DND-41 (cell line): Measurements from ENCODE around the gene CACHD1.

ENCODE experiments used
- ATAC-seq: fragments of 200-7000 bp; cut with Tn5 transposase; 3 replicates; pipeline ENCODE4 v1.9.1; 2021; ENCODE audit warnings: low read depth; ENCODE audit not compliant: insufficient read depth
- DNase-seq: peaks from one replicate; pipeline ENCODE4 v3.0.0-alpha.2; 2020
- H2AFZ ChIP-seq: 2 replicates; pipeline ENCODE4 v1.6.0; 2012; ENCODE audit warnings: low read depth, low read length
- H3K27ac ChIP-seq: 2 replicates; pipeline ENCODE4 v1.5.1; 2012; ENCODE audit warnings: low read length, inconsistent platforms
- H3K27me3 ChIP-seq: fragments of 200-600 bp; sonication (generic); 2 replicates; pipeline ENCODE4 v1.6.0; 2012; ENCODE audit warnings: low read length, mild to moderate bottlenecking, inconsistent platforms; ENCODE audit not compliant: insufficient read depth, poor library complexity
- H3K36me3 ChIP-seq: 2 replicates; pipeline ENCODE4 v1.5.1; 2012; ENCODE audit warnings: low read length, inconsistent platforms; ENCODE audit not compliant: insufficient read depth
- H3K4me1 ChIP-seq: 2 replicates; pipeline ENCODE4 v1.5.1; 2012; ENCODE audit warnings: mild to moderate bottlenecking, low read length; ENCODE audit not compliant: insufficient read depth
- H3K4me2 ChIP-seq: 2 replicates; pipeline ENCODE4 v1.6.0; 2012; ENCODE audit warnings: mild to moderate bottlenecking, moderate library complexity, low read length, inconsistent platforms; ENCODE audit not compliant: insufficient read depth
- H3K4me3 ChIP-seq, 2 experiments: fragments of 200-600 bp in 1 of 2; shearing (Covaris generic) in 1 of 2; 2 replicates each; pipeline ENCODE4 v1.5.1; 2012 to 2016; ENCODE audit warnings: inconsistent platforms in 2 of 2, low read length in 2 of 2, mild to moderate bottlenecking in 2 of 2, low read depth in 1 of 2, moderate library complexity in 1 of 2
- H3K79me2 ChIP-seq: 2 replicates; pipeline ENCODE4 v1.6.0; 2012; ENCODE audit warnings: low read length, inconsistent platforms; ENCODE audit not compliant: insufficient read depth
- H3K9ac ChIP-seq: 2 replicates; pipeline ENCODE4 v1.6.0; 2012; ENCODE audit warnings: low read depth, mild to moderate bottlenecking, inconsistent platforms, low read length, moderate library complexity
- H3K9me3 ChIP-seq: 2 replicates; pipeline ENCODE4 v1.5.1; 2012; ENCODE audit warnings: low read length, moderate library complexity, mild to moderate bottlenecking, inconsistent platforms; ENCODE audit not compliant: insufficient read depth, severe bottlenecking
- H4K20me1 ChIP-seq: 2 replicates; pipeline ENCODE4 v1.6.0; 2012; ENCODE audit warnings: low read length; ENCODE audit not compliant: insufficient read depth
- EZH2 ChIP-seq: IDR thresholded peaks from 3 replicates; pipeline ENCODE4 v1.6.1; 2012; ENCODE audit warnings: borderline replicate concordance, low read depth, mild to moderate bottlenecking, moderate library complexity, low read length, inconsistent platforms; ENCODE audit not compliant: severe bottlenecking
- TF ChIP-seq, protein P1 (sequence below): IDR thresholded peaks from 2 replicates; pipeline ENCODE4 v1.5.1; 2012; ENCODE audit warnings: borderline replicate concordance, low read length, moderate library complexity, mild to moderate bottlenecking; ENCODE audit not compliant: poor library complexity, severe bottlenecking; ENCODE audit errors: extremely low read depth

The CACHD1 gene

DNA sequence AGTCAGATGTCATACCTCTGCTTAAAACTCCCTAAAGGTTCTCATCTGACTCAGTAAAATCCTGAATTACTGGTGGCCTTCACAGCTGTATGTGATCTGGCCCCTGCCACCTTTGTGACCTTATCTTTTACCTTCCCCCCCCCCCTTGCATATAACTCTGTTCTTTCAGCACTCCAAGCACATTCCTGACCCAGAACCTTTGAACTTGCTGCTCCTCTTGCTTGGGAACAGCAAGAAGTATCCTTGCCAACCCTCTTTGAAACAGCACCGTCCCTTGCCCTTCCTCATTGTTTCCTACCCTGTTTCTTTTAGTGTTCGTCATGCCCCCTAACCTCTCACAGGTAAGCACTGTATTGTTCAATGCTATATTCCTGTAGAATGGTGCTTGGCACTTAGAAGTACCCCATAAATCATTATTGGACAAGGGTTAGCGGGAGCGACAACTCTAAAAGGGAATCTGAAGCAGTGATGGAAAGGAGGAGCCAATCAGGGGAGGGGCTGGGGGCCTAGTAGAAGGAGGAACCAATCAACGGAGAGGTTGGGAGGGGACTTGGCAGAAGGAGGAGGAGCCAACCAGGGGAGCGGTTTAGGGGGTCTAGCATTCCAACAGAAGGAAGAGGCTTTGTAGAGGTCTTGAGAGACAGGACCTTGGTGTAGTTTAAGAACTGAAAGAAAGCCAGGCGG lies 13.9 kb downstream of the CACHD1 start:
- H3K4me1 ChIP-seq, result no peaks in the 10 kb centered on the region
- TF ChIP-seq, protein P1, sequence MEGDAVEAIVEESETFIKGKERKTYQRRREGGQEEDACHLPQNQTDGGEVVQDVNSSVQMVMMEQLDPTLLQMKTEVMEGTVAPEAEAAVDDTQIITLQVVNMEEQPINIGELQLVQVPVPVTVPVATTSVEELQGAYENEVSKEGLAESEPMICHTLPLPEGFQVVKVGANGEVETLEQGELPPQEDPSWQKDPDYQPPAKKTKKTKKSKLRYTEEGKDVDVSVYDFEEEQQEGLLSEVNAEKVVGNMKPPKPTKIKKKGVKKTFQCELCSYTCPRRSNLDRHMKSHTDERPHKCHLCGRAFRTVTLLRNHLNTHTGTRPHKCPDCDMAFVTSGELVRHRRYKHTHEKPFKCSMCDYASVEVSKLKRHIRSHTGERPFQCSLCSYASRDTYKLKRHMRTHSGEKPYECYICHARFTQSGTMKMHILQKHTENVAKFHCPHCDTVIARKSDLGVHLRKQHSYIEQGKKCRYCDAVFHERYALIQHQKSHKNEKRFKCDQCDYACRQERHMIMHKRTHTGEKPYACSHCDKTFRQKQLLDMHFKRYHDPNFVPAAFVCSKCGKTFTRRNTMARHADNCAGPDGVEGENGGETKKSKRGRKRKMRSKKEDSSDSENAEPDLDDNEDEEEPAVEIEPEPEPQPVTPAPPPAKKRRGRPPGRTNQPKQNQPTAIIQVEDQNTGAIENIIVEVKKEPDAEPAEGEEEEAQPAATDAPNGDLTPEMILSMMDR, result no peak
- TF ChIP-seq EZH2, result no peak
- H3K9me3 ChIP-seq, result no peaks in the 10 kb centered on the region
- H3K4me2 ChIP-seq, result no peak overlapping the region
- H3K36me3 ChIP-seq, result no peaks in the 10 kb centered on the region
- ATAC-seq (no peak), DNase-seq (no peak)
- H3K9ac ChIP-seq, result no peak overlapping the region
- no peaks in the 10 kb centered on the region for H3K79me2 ChIP-seq
- no peak overlapping the region for H3K27ac ChIP-seq
- H4K20me1 ChIP-seq, result no peaks in the 10 kb centered on the region
- H3K4me3 ChIP-seq, result no peak overlapping the region
- peaks cover 9% of the 10 kb centered on the region for H3K27me3 ChIP-seq
- no peak overlapping the region for H2AFZ ChIP-seq

DNA sequence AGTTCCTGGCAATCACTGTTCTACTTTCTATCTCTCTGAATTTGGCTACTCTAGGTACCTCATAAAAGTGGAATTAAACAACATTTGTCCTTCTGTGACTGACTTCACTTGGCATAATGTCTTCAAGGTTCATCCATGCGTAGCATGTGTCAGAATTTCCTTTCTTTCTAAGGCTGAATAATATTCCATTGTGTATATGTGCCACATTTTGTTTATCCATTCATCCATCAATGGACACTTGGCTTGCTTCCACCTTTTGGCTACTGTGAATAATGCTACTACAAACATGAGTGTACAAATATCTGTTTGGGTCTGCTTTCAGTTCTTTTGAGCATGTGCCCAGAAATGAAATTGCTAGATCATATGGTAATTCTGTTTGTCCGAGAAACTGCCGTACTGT lies 14.7 kb downstream of the CACHD1 start:
- no peak overlapping the region for H3K4me2 ChIP-seq
- H3K27ac ChIP-seq, result no peak overlapping the region
- H3K27me3 ChIP-seq, result peaks cover 8% of the 10 kb centered on the region
- no peaks in the 10 kb centered on the region for H3K79me2 ChIP-seq
- H4K20me1 ChIP-seq, result no peaks in the 10 kb centered on the region
- TF ChIP-seq EZH2, result no peak
- TF ChIP-seq, protein P1, result no peak
- ATAC-seq (no peak), DNase-seq (no peak)
- H3K4me3 ChIP-seq, result no peak overlapping the region
- H3K36me3 ChIP-seq, result no peaks in the 10 kb centered on the region
- no peaks in the 10 kb centered on the region for H3K9me3 ChIP-seq
- H3K9ac ChIP-seq, result no peak overlapping the region
- H2AFZ ChIP-seq, result no peak overlapping the region
- no peaks in the 10 kb centered on the region for H3K4me1 ChIP-seq

DNA sequence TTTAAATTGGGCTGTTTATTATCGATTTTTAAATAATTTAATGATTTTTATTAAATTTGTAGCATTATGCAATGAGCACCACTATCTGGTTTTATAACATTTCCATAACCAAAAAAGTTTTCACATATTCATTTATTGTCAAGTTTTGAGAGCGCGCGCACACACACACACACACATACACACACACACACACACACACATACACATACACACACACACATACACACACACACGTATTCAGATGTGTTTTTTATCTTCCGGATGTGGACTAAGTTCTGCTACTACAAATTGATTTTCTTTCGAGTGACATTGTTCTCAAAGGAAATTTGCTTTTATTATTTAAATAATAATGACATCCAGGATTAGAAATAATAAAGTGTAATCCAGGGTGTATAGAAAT lies 16.3 kb downstream of the CACHD1 start:
- H2AFZ ChIP-seq, result no peak overlapping the region
- DNase-seq (no peak), ATAC-seq (no peak)
- no peak overlapping the region for H3K27ac ChIP-seq
- H3K79me2 ChIP-seq, result no peaks in the 10 kb centered on the region
- H3K9me3 ChIP-seq, result no peaks in the 10 kb centered on the region
- H4K20me1 ChIP-seq, result no peaks in the 10 kb centered on the region
- H3K36me3 ChIP-seq, result no peaks in the 10 kb centered on the region
- H3K27me3 ChIP-seq, result peaks cover 3% of the 10 kb centered on the region
- H3K4me2 ChIP-seq, result no peak overlapping the region
- TF ChIP-seq EZH2, result no peak
- no peaks in the 10 kb centered on the region for H3K4me1 ChIP-seq
- H3K4me3 ChIP-seq, result no peak overlapping the region
- H3K9ac ChIP-seq, result no peak overlapping the region

DNA sequence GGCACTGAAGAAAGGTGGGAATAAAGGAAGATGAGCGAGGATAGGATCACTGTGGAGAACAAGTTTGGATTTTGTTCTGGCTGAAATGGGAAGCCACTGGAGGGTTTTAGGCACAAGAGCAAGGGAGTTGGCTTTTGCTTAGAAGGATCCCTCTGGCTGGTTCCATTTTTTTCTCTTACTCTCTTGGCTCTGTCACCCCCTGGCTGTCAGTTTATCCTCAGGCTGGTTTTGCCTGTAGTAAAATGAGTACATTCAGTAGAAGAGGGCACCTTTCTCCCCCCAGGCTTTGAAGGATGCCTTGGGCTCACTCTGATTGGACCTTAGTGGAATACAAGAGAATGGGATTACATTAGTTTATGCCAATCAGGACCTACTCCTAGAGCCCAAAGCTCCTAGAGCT lies 17.1 kb downstream of the CACHD1 start:
- H3K36me3 ChIP-seq, result no peaks in the 10 kb centered on the region
- H3K4me1 ChIP-seq, result no peaks in the 10 kb centered on the region
- no peaks in the 10 kb centered on the region for H4K20me1 ChIP-seq
- no peak overlapping the region for H3K9ac ChIP-seq
- H3K27ac ChIP-seq, result no peak overlapping the region
- no peak overlapping the region for H3K4me3 ChIP-seq
- H3K79me2 ChIP-seq, result no peaks in the 10 kb centered on the region
- DNase-seq (no peak), ATAC-seq (no peak)
- H2AFZ ChIP-seq, result no peak overlapping the region
- TF ChIP-seq EZH2, result no peak
- TF ChIP-seq, protein P1, result no peak
- H3K4me2 ChIP-seq, result no peak overlapping the region
- peaks cover 3% of the 10 kb centered on the region for H3K27me3 ChIP-seq
- no peaks in the 10 kb centered on the region for H3K9me3 ChIP-seq
